Adrenal gland (tissue), 5 donors: ENCODE measurements around the gene ANKK1.

ENCODE experiments used
- CTCF ChIP-seq, 6 experiments: fragments of 450-650 bp in 4 of 6; fragments of 200-600 bp in 2 of 6; sonication (generic) in 1 of 6; IDR thresholded peaks; 1 replicate in 5 of 6; 2 replicates in 1 of 6; pipeline versions ENCODE4 v1.5.1 to v1.8.0; 2016 to 2021; ENCODE audit warnings: antibody characterized with exemption in 6 of 6, mild to moderate bottlenecking in 2 of 6, moderate library complexity in 1 of 6
- POLR2A ChIP-seq, 2 donors: fragments of 450-650 bp; IDR thresholded peaks; one replicate each; pipeline ENCODE4 v1.6.1; 2017; ENCODE audit warnings: antibody characterized with exemption in 2 of 2, mild to moderate bottlenecking in 2 of 2, moderate library complexity in 1 of 2
- donor health status: DM: no; HTN: no; CAD: no.

- TF ChIP-seq CTCF (IDR thresholded peaks at IDR 0.05) (no peak), POLR2A (IDR thresholded peaks at IDR 0.05) (no peak)
Measured at GRCh38 chr11:113397212-113397611, 9.6 kb downstream of the ANKK1 start.
